ENCODE data around the gene ZNF621.

DNA sequence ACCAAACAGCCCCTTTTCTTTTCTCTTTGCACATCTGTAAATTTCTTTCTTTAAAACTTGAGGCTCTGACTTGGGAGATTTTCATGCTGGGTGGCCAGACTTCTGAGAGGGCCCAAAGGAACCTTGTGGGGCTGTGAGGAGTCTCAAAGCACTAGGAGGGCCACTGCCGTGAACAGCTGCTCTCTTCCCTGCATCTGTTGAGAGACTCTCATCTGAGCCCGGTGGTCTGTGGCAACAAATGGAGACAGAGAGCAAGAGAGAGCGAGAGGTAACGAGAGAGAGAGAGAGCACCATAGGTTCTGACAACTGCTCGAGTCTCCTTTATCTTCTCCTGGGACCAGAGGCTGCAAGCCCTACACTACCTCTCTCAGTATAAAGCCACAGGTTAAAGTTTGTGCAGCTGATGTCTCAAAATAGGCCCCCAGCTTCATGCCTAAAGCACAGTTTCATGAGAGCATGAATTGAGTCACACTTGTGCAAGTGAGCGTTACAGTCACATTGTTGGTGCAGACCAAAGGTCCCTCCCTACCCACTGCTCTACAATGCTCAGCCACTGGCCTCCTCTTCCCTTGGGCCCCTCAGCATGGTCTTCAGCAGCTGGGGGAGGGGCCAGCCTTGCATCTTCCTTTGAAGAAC is 60.7 kb downstream of the ZNF621 start:
- TF ChIP-seq, protein P1, sequence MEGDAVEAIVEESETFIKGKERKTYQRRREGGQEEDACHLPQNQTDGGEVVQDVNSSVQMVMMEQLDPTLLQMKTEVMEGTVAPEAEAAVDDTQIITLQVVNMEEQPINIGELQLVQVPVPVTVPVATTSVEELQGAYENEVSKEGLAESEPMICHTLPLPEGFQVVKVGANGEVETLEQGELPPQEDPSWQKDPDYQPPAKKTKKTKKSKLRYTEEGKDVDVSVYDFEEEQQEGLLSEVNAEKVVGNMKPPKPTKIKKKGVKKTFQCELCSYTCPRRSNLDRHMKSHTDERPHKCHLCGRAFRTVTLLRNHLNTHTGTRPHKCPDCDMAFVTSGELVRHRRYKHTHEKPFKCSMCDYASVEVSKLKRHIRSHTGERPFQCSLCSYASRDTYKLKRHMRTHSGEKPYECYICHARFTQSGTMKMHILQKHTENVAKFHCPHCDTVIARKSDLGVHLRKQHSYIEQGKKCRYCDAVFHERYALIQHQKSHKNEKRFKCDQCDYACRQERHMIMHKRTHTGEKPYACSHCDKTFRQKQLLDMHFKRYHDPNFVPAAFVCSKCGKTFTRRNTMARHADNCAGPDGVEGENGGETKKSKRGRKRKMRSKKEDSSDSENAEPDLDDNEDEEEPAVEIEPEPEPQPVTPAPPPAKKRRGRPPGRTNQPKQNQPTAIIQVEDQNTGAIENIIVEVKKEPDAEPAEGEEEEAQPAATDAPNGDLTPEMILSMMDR (IDR thresholded peaks at IDR 0.05; ENCODE audit: insufficient read depth, low read length, poor library complexity, severe bottlenecking), result no peak
- TF ChIP-seq EZH2phosphoT487 (conservative IDR thresholded peaks at IDR 0.05; ENCODE audit: low read length), result no peak

All from SU-DHL-6 (cell line).